K562 (cell line): ENCODE data around the gene IFI30. TPM values are rescaled to one million over a fixed set of nuclear protein-coding genes. Genes with fewer than 3 reads are reported as not detected.

Experiments
- ARID1B ChIP-seq: fragments of 450-650 bp; IDR thresholded peaks from 2 replicates; pipeline ENCODE4 v1.6.1; 2016; ENCODE audit warnings: antibody characterized with exemption, mild to moderate bottlenecking, inconsistent platforms
- CEBPB ChIP-seq: fragments of 450-650 bp; IDR thresholded peaks from 2 replicates; pipeline ENCODE4 v1.6.1; 2016; ENCODE audit warnings: missing genetic modification characterization, missing compliant biosample characterization
- CHCHD3 ChIP-seq: fragments of 250-450 bp; sonication (Bioruptor Pico); IDR thresholded peaks from 2 replicates; pipeline ENCODE4 v2.1.2; 2022; ENCODE audit warnings: mild to moderate bottlenecking
- E2F3 ChIP-seq: fragments of 250-450 bp; sonication (Bioruptor Pico); IDR thresholded peaks from 2 replicates; pipeline ENCODE4 v1.4.0; 2020; ENCODE audit warnings: mild to moderate bottlenecking
- EGR1 ChIP-seq: fragments of 450-650 bp; conservative IDR thresholded peaks from 2 replicates; pipeline ENCODE4 v1.6.1; 2017; ENCODE audit warnings: mild to moderate bottlenecking
- HDAC1 ChIP-seq, 2 experiments: fragments of 450-650 bp; IDR thresholded peaks; 2 replicates each; pipeline ENCODE4 v1.6.1; 2016 to 2017; ENCODE audit warnings: inconsistent platforms in 1 of 2, mild to moderate bottlenecking in 1 of 2, moderate library complexity in 1 of 2
- HDAC2 ChIP-seq: fragments of 450-650 bp; IDR thresholded peaks from 2 replicates; pipeline ENCODE4 v1.6.1; 2016; ENCODE audit warnings: mild to moderate bottlenecking
- NR2C1 ChIP-seq, 2 experiments: fragments of 450-650 bp; IDR thresholded peaks; 2 replicates each; pipeline ENCODE4 v1.6.1; 2017; ENCODE audit warnings: mild to moderate bottlenecking in 2 of 2, antibody characterized with exemption in 1 of 2, inconsistent platforms in 1 of 2, missing compliant biosample characterization in 1 of 2, missing genetic modification characterization in 1 of 2
- NR2F6 ChIP-seq: fragments of 450-650 bp; formaldehyde crosslinking; IDR thresholded peaks from 2 replicates; pipeline ENCODE4 v1.4.0; 2020; ENCODE audit warnings: mild to moderate bottlenecking
- POLR2A ChIP-seq: fragments of 450-650 bp; conservative IDR thresholded peaks from 2 replicates; pipeline ENCODE4 v1.6.1; 2016
- RBBP5 ChIP-seq: fragments of 200-600 bp; sonication (generic); IDR thresholded peaks from 2 replicates; pipeline ENCODE4 v1.6.1; 2012; ENCODE audit warnings: borderline replicate concordance, mild to moderate bottlenecking, low read length, control low read depth, inconsistent platforms; ENCODE audit not compliant: insufficient read depth, poor library complexity, severe bottlenecking
- SRSF7 ChIP-seq: fragments of 200-400 bp; formaldehyde crosslinking; optimal IDR thresholded peaks from 2 replicates; pipeline ENCODE3; 2017; ENCODE audit warnings: mild to moderate bottlenecking, low read depth, low read length
- TBL1XR1 ChIP-seq, 2 experiments: IDR thresholded peaks; 2 replicates each; pipeline ENCODE4 v1.6.1; 2012; ENCODE audit warnings: improper control_type of control experiment in 2 of 2, low read length in 2 of 2, mild to moderate bottlenecking in 1 of 2
- U2AF2 ChIP-seq: fragments of 200-400 bp; formaldehyde crosslinking; optimal IDR thresholded peaks from 2 replicates; pipeline ENCODE3; 2017; ENCODE audit warnings: low read depth, mild to moderate bottlenecking, low read length
- ZEB2 ChIP-seq: fragments of 450-650 bp; IDR thresholded peaks from 2 replicates; pipeline ENCODE4 v1.6.1; 2016
- ZFX ChIP-seq: sonication (generic); formaldehyde crosslinking; IDR thresholded peaks from 2 replicates; pipeline ENCODE4 v1.8.0; 2022; ENCODE audit warnings: mild to moderate bottlenecking, missing genetic modification reagents, moderate library complexity
- ZNF124 ChIP-seq: sonication (generic); formaldehyde crosslinking; IDR thresholded peaks from 2 replicates; pipeline ENCODE4 v1.8.1; 2022; ENCODE audit warnings: missing genetic modification reagents
- ZNF347 ChIP-seq: fragments of 450-650 bp; formaldehyde crosslinking; IDR thresholded peaks from 2 replicates; pipeline ENCODE4 v1.4.0; 2020; ENCODE audit warnings: low read depth, mild to moderate bottlenecking, moderate library complexity
- ZNF408 ChIP-seq: fragments of 250-450 bp; sonication (Bioruptor Pico); IDR thresholded peaks from 2 replicates; pipeline ENCODE4 v1.4.0; 2020; ENCODE audit warnings: low read depth, mild to moderate bottlenecking, moderate library complexity
- ZSCAN29 ChIP-seq: fragments of 450-650 bp; IDR thresholded peaks from 2 replicates; pipeline ENCODE4 v1.6.1; 2017
- polyA plus RNA-seq, 8 experiments: library from polyadenylated mRNA; depleted of rRNA in 4 of 8; stranded (reverse) in 5 of 8; unstranded in 3 of 8; fragments of >200 nt; fragmentation: Nextera tagmentation in 2 of 8; fragmentation: Illumina TruSeq in 1 of 8; extraction: Ambion mirVana in 2 of 8; extraction: Trizol in 1 of 8; gene quantifications; 2 replicates each; pipeline versions ENCODE4 v1.2.1 to v1.2.3, GENCODE V29; 2011 to 2014; ENCODE audit warnings: inconsistent platforms in 1 of 8, missing spikeins in 1 of 8
- total RNA-seq, 7 experiments: library from RNA; depleted of rRNA in 6 of 7; stranded (reverse); fragments of >200 nt in 6 of 7; fragmentation: Illumina TruSeq in 2 of 7; extraction: Trizol in 2 of 7; gene quantifications; 2 replicates each; pipeline versions ENCODE4 v1.2.1 to v1.2.3, GENCODE V29; 2011 to 2021; ENCODE audit warnings: low replicate concordance in 1 of 7
- TF ChIP-seq, protein P1 (sequence below), 3 experiments: IDR thresholded peaks in 2 of 3; conservative IDR thresholded peaks in 1 of 3; 2 replicates each; pipeline ENCODE4 v1.5.1; 2011 to 2012; ENCODE audit warnings: low read length in 3 of 3, mild to moderate bottlenecking in 3 of 3, control low read depth in 2 of 3, improper control_type of control experiment in 1 of 3, inconsistent platforms in 1 of 3, low read depth in 1 of 3, mixed read lengths in 1 of 3, moderate library complexity in 1 of 3; ENCODE audit not compliant: insufficient read depth in 2 of 3
- TF ChIP-seq, protein P2 (sequence below): sonication (generic); formaldehyde crosslinking; IDR thresholded peaks from 2 replicates; pipeline ENCODE4 v1.8.0; 2022; ENCODE audit warnings: mild to moderate bottlenecking, missing genetic modification reagents
- TF ChIP-seq, protein P3 (sequence below): fragments of 250-450 bp; sonication (Bioruptor Pico); IDR thresholded peaks from 2 replicates; pipeline ENCODE4 v1.5.0; 2021
- TF ChIP-seq, protein P4 (sequence below): sonication (generic); formaldehyde crosslinking; IDR thresholded peaks from 2 replicates; pipeline ENCODE4 v1.9.0; 2022; ENCODE audit warnings: mild to moderate bottlenecking, missing genetic modification reagents

IFI30 gene
- total and polyA plus RNA-seq, 9 of the 15 experiments (the other 6 are each of a cell fraction or from before 2014, with no cell fraction given) = 63.7 to 430 (median 109) TPM

DNA sequence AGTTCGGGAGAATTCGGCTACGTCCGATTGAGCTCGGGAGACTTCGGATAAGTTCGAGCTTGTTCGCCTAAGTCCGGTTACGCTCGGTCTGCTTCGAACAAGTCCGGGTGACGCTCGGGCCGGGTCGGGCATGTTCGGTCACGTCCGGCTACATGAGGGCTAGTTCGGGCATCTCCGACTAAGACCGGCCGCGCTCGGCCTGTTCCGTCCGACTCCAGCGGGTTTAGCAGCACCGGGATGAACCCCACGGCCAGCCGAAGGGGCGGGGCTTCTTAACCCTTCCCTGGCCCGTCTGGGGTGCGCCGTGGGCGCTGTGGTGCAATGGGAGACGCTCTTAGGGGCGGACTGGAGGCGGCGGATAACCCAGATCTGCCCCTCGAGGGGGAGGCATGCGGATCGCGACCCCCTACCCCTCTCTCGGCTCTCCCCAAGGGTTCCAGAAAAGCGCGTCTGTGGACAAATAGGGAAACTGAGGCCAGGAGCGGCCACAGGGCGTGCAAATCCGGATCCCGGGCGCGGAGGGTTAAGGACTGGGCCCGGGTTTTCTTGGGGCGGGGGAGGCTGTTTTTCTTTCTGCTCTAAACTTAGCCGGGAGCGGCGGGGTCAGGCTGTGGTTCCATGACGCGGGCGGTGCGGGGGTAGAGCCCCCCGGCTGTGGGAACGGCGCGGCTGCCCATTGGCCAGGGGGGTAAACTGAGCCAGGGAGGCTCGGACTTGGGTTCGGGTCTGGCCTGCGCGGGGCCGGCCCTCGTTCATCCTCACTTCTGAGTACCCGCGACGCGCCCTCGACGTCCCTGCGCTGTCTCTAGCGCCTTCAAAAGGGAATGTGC is 51.1 kb downstream of the IFI30 start (continued):
- TF ChIP-seq TBL1XR1 (IDR thresholded peaks at IDR 0.05; ENCODE audit: low read length in 2 of 2) = 0 out of 4 replicates have a peak, but pooled peaks of 1 of the 2 experiments have one; percentile 7
- no peak for TF ChIP-seq POLR2A
- no peak for TF ChIP-seq SRSF7
- TF ChIP-seq ZNF347 (CRISPR knock-in tag) = no peak
- TF ChIP-seq ZSCAN29 = no peak
- TF ChIP-seq EGR1 = peak; percentile 76
- 0 out of 4 replicates have a peak, but pooled peaks of 1 of the 2 experiments have one; percentile 38 for TF ChIP-seq HDAC1 (IDR thresholded peaks at IDR 0.05)
- TF ChIP-seq, protein P1, sequence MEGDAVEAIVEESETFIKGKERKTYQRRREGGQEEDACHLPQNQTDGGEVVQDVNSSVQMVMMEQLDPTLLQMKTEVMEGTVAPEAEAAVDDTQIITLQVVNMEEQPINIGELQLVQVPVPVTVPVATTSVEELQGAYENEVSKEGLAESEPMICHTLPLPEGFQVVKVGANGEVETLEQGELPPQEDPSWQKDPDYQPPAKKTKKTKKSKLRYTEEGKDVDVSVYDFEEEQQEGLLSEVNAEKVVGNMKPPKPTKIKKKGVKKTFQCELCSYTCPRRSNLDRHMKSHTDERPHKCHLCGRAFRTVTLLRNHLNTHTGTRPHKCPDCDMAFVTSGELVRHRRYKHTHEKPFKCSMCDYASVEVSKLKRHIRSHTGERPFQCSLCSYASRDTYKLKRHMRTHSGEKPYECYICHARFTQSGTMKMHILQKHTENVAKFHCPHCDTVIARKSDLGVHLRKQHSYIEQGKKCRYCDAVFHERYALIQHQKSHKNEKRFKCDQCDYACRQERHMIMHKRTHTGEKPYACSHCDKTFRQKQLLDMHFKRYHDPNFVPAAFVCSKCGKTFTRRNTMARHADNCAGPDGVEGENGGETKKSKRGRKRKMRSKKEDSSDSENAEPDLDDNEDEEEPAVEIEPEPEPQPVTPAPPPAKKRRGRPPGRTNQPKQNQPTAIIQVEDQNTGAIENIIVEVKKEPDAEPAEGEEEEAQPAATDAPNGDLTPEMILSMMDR (IDR thresholded peaks at IDR 0.05 in 2 of 3, conservative IDR thresholded peaks at IDR 0.05 in 1 of 3; ENCODE audit: insufficient read depth in 2 of 3, low read depth in 1 of 3, low read length in 3 of 3) = no peak
- peak; percentile 76 for TF ChIP-seq ZFX (CRISPR knock-in tag)
- TF ChIP-seq CEBPB (tag) = peak; percentile 67
- TF ChIP-seq E2F3 (CRISPR knock-in tag) = no peak
- TF ChIP-seq ZNF124 (CRISPR knock-in tag) = no peak
- TF ChIP-seq CHCHD3 (CRISPR knock-in tag) = no peak
- no peak for TF ChIP-seq RBBP5
- TF ChIP-seq ARID1B = 0 out of 2 replicates have a peak, but pooled peaks have one; percentile 42
- TF ChIP-seq ZEB2 = no peak
- TF ChIP-seq HDAC2 = peak; percentile 75; the same call in 1 of the 2 replicates
- no peak for TF ChIP-seq NR2F6 (CRISPR knock-in tag)
- no peak; the same call in 1 of the 2 replicates for TF ChIP-seq NR2C1 (IDR thresholded peaks at IDR 0.05)
- TF ChIP-seq NR2C1 (tag; IDR thresholded peaks at IDR 0.05) = peak; percentile 24; the same call in 1 of the 2 replicates
- no peak for TF ChIP-seq U2AF2
- TF ChIP-seq, protein P2, sequence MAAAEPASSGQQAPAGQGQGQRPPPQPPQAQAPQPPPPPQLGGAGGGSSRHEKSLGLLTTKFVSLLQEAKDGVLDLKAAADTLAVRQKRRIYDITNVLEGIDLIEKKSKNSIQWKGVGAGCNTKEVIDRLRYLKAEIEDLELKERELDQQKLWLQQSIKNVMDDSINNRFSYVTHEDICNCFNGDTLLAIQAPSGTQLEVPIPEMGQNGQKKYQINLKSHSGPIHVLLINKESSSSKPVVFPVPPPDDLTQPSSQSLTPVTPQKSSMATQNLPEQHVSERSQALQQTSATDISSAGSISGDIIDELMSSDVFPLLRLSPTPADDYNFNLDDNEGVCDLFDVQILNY (CRISPR knock-in tag) = no peak
- TF ChIP-seq, protein P3, sequence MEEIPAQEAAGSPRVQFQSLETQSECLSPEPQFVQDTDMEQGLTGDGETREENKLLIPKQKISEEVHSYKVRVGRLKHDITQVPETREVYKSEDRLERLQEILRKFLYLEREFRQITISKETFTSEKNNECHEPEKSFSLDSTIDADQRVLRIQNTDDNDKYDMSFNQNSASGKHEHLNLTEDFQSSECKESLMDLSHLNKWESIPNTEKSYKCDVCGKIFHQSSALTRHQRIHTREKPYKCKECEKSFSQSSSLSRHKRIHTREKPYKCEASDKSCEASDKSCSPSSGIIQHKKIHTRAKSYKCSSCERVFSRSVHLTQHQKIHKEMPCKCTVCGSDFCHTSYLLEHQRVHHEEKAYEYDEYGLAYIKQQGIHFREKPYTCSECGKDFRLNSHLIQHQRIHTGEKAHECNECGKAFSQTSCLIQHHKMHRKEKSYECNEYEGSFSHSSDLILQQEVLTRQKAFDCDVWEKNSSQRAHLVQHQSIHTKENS (CRISPR knock-in tag) = no peak
- TF ChIP-seq ZNF408 (CRISPR knock-in tag) = no peak
- TF ChIP-seq, protein P4, sequence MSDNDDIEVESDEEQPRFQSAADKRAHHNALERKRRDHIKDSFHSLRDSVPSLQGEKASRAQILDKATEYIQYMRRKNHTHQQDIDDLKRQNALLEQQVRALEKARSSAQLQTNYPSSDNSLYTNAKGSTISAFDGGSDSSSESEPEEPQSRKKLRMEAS = 0 out of 2 replicates have a peak, but pooled peaks have one; percentile 24
